Ramos (cell line): ENCODE results near the gene SH2D6.
"Not testable (repeated sequence)": the region's sequence is repeated elsewhere in the genome, so short reads cannot be mapped to it uniquely, and the experiment has no call there.

ENCODE experiments used
- in situ Hi-C: fragments of 300-500 bp; cut with MboI; formaldehyde crosslinking; loops from one replicate; pipeline ENCODE4 v1.14.3; 2022; ENCODE audit warnings: low sequenced_read_pairs; ENCODE audit not compliant: unreplicated experiment

Gene SH2D6

DNA sequence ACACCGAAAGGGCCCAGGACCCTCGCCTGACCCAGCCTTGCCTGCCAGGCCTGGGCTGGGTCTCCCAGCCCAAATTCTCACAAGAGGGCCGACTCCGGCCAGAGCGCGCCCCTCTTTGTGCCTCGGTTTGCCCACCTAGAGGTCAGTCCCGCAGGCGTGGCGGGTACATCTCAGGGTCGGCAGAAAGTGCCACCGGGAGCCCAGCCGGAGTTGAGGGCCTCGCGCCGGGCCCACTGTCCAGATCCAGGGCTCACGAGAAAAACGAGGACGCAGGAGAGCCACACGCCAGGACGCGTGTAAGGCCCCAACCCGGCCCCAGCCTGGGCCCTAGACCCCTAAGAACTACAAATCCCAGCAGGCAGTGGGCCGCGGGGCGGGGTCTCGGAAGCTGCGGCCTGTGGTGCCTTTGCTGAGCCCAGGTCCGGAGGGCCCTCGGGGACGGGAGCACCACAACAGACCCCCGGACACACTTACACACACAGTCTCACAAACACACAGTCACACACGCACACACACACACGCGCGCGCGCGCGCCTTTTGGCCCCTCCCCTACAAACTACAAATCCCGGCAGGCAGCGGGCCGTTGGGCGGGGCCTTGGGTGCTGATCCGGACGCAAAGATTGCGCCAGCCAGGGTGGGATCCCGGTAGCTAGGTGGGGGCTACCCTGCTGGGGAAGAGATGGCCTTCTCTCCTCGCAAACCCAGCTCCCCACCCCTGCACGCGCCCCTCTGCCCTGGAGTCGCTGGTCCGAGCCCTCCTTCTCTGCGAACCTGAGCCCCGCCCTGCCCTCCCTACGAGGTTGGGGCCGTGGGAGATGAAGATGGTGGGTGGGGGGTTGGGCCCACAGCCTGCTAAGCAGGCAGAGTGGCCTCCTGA is at the start of gene SH2D6:
TSS of gene SH2D6 (plus strand) at position 583 of the 877 bp plus-strand sequence. CDS start 10,752 bp downstream, outside the sequence.
- in situ Hi-C loops, result no loop called here

DNA sequence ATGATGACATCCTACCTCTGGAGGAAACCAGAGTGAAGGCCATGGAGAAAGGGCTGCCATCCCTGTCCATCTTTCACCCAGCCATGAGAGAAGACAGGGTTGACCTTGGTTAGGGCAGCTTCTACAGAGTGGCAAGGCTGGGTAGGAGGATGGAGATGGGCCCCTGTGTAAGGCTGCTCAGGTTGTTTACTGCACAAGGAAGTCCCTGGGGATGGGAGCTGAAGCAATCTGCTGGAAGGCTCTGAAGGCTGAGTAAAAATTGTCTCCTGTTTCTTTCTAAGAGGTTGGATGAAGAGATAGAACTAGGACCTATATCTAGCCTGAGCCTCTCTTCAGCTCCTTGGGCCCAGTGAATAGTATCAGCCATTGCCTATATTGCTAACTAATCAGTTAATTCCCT is 49.6 kb upstream of the SH2D6 start:
- in situ Hi-C loops, result no loop called here

DNA sequence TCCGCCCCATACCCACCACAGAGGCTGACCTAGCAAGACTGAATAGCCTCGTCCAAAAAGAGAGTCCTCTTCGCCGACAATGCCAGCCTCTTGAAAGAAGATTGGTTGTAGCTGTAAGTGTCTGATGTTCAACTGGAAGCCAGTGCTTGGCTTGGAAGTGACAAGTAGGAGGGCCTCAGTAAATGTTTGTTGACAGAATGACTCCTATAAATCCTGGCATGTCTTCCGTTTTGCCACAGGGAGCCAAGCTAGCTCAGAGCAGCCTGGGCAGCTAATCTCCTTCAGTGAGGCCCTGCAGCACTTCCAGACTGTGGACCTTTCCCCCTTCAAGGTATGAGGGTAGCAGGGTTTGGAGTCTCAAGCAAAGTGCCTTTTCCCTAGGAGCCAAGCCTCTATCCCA is 49.0 kb upstream of the SH2D6 start:
- in situ Hi-C loops, result no loop called here

DNA sequence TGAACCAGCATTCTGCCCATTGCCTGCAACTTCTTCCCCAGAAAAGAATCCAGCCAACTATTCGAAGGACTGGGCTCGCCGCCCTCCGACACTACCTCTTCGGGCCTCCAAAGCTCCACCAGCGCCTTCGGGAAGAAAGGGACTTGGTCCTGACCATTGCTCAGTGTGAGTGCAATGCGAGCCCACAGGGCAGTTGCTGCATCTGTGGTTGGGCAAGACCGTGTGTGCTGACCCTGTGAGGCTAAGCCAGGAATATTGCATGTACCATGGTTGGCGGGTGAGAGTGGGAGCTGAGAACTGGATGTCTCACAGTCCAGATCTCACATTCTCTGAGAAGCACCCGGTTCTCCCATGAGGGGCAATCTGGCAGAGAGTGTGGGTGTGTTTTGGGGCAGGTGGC is 47.5 kb upstream of the SH2D6 start:
- in situ Hi-C loops, result no loop called here

DNA sequence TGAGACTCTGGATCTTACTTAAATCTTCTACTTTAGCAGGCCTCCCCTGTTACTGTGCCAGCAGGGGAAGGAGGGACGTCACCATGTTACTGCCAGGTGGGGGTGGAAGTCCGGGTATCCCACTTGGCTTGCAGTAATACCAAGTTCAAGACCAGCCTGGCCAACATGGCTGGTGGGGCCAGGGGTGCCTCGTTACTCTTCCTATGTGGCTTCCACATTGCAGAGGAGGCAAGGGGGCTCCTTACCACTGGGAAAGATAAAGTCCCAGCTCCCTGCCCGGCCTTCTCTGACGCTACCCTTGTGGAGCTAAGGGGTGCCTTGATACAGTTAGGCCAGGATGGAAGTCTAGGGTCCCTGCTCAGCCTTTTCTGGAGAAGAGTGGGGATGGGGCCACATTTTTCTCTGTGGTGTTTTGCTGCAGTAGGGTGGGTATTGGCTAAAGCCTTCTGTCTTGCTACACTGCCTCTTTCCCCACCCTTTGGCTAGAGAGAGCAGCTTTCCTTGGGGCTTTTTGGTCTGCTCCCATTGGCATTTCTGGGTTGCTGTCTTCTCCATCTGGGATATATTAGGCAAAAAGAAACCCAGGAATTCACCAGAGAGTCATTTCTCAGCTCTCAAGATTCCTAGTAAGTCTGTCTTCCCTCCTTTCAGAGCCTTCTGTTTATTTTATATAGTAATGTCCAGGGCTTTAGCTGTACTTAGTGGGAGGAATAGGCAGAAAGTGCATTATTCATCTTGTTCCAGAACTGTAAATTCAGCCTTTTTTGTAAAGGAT is 42.0 kb upstream of the SH2D6 start:
- in situ Hi-C loops, result no loop called here

DNA sequence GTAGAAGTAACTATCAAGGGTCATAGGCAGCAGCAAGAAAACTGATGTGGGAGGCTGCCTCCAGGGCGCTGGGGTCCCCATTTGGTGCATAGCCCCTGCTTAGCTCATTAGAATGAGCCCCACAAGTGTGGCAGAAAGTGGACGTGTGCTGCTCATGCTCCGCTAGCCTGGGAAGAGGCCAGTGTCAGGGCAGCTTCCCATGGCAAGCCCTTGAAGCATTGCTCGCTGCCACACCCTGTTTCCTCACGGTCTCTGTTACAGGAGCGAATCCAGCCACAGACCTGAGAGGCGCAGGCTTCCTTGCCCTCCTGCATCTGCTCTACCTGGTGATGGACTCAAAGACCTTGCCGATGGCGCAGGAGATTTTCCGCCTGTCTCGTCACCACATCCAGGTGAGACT is 41.4 kb upstream of the SH2D6 start:
- in situ Hi-C loops, result no loop called here

DNA sequence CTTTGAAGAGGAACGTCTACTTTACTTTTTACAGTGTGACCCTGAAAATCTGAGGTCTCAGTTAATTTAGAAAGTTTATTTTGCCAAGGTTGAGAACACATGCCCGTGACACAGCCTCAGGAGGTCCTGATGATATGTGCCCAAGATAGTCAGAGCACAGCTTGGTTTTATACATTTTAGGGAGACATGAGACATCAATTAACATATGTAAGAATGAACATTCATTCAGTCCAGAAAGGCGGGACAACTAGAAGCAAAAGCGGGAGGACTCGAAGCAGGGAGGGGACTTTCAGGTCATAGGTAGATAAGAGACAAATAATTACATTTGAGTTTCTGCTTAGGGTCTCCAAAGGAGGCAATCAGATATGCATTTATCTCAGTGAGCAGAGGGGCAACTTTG is 40.3 kb upstream of the SH2D6 start:
- in situ Hi-C loops, result no loop called here

DNA sequence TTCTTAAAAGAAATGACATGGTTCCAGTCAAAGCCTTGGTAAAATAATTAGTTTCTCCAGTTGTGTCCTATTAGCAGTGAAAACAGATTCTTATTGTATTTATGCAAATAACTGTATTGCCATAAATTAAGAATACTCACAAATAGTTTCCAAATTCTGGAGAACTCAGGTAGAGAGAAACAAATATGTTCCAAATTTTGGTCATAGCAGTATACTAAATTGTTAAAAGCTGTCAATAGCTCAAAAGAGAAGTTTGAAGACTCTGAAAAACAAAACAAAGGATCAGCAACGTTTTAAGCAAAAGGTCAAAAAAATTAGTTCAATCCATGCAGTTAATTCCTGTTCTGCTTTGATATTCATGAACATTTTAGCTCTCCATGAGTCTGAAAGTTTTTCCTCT is 38.5 kb upstream of the SH2D6 start:
- in situ Hi-C loops, result no loop called here

DNA sequence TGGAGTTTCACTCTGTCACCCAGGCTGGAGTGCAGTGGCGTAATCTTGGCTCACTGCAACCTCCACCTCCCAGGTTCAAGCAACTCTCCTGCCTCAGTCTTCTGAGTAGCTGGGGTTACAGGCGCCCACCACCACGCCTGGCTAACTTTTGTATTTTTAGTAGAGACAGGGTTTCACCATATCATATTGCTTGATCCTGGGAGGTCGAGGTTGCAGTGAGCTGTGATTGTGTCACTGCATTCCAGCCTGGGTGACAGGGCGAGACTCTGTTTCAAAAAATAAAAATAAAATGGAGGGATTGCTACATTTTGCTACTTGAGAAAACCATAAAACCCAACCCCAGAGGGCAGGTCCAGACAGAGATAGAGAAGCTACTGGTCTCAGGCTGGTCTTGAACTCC is 35.4 kb upstream of the SH2D6 start:
- in situ Hi-C loops, result not testable (repeated sequence)

DNA sequence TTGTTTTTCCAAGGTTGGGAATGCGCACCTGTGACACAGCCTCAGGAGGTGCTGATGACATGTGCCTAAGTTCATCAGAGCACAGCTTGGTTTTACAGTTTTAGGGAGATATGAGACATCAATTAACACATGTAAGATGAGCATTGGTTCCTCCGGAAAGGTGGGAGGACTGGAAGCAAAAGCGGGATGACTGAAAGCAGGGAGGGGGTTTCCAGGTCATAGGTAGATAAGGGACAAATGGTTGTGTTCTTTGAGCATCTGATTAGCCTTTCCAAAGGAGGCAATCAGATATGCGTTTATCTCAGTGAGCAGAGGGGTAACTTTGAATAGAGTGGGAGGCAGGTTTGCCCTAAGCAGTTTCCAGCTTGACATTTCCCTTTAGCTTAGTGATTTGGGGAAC is 34.7 kb upstream of the SH2D6 start:
- in situ Hi-C loops, result no loop called here

DNA sequence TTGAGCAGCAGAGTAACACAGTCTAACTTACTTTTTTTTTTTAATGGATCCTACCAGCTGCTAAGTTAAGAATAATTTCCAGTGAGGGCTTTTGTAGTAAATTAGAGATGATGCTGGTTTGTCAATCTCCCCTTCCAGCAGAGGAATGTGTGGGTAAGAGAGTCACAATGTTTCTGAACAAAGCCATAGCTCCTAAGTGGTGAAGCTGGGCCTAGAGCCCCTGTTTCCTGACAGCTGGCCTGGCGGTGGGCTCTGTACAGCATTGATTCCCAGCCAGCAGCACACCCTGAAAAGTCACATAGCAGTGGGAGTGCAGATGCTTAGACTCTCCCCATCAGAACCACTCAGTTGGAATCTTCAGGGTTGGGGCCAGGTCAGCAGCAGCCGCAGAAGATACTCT is 32.8 kb upstream of the SH2D6 start:
- in situ Hi-C loops, result no loop called here

DNA sequence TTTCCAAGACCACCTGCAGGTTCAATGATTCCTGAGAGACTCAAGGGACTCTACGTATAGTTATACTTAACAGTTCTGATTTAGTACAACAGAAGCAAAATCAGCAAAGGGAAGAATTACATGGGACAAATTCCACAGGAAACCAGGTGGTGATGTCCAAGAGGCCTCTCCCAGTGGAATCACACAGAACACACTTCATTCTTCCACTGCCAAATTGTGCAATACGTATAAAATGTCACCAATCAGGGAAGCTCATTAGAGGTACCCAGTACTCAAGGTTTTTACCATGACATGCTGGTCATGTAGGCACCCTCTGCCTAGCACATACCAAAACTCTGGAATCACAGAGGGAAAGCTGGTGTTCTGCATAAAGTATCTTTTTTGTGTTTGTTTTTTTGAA is 30.8 kb upstream of the SH2D6 start:
- in situ Hi-C loops, result no loop called here

DNA sequence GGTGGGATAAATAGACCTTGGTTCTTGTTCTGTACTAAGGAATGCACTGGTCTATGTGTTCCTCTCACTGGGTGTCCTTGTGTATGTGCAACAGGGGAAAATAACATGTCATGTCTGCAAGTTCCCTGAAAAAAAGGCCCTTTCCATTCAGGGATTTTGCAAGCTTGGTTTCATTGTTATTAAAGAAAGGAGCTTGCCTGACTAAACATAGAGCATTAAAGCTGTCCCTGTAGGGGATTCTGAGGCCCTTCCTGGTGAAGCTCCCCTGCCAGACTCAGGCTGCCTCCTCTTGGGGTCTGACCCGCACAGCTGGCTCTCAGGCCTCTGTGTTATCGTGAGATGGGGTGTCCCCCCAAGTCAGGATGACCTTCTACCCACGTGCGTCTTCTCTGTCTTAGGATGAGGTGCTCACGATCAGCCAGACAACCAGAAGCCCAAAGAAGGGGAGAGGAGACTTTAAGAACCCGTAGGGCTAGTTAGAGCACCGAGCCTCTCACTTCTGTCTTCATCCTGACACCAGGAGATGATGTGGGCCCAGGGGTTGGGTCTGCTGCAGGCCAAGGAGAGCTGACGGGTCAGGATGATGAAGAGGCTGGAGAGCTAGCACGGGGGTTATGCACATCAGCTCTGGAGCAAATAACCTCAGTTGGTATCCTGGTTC is 29.5 kb upstream of the SH2D6 start:
- in situ Hi-C loops, result no loop called here

DNA sequence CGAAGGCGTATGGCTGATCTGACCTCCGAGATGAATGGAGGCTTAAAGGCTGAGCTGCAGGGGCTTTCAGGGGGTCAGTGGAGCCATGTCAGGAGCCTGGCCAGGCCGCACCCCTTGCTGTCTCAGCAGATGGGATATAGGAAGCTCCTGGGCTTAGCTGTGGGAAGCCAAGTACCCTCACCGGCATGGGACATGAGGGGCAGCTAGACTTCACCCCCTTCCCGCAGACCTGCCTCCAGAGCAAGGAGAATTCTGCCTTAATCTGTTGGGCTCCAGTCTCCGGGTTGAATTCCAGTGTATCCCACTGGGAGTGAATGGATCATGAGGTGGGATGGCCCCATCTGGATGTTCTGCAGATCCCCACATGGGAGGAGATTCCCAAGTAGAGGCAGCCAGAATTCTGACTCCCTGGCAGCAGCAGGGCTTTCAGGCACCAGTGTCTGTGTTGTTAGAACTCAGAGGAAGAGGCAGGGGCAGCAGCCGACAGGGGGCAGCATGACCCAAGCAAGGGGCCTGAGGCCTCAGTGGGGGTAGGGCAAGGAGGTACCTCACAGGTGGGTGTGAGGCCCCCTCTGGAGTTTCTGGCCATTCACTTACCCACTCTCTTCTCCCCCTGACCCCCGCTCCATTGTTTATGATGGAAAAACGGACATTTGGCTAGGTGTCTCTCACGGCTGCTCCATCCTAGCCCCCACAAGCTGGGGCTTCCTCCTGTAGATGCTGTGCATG is 27.4 kb upstream of the SH2D6 start:
- in situ Hi-C loops, result no loop called here

DNA sequence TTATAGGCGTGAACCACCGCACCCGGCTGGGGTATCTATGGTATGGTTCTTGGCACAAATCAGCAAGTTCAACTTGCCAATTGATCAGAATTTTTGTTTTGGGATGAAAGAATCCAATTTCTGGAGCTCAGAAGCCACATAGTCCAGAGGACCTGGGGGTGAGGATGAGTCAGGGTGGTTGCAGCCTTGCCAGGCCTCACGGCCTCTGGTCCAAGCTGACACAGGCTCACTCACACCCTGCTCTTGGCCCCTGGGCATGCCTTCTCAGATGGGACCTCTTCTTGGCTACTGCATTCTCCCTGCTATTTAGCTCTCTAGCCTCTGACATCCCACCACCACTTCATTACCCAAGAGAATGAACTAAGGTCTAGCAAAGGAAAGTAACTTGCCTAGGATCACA is 24.7 kb upstream of the SH2D6 start:
- in situ Hi-C loops, result no loop called here

DNA sequence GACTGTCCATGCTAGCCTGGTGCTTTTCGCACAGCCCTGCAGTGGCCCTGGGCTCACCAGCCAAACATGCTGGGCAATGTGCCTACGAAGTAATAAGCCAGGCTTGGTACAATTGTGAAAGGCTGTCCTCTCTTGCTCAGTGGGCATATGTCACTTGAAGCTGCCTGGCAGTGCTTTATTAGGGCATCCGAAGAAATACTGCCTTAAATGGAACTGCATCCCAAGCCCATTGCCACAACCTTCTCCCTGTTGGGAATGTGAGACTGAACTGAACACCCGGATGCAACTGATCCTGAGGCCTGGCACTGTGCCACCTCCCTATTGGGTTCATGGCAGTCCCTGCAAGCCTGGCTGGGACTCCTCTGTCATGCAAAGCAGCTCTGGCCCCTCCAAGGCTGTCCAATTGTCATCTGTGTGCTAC is 24.2 kb upstream of the SH2D6 start:
- in situ Hi-C loops, result no loop called here

DNA sequence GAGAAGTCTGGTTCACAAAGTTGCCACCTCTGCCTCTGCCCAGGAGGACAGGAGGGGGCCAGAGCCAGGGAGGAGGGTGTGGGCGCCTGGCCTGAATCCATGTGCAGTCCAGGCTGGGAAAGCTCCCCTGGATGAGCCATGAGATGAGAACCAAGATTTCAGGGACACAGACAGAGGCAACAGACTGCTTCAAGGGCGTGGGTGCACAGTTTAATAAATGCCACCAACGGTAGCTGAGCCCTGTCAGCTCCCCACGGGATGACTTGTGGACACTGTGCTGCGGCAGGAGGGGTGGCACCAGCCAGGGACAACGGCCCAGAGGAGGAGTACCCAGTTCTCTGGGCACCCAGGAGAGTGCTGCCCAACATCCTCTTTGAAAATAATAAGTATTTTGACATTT is 23.5 kb upstream of the SH2D6 start:
- in situ Hi-C loops, result no loop called here

DNA sequence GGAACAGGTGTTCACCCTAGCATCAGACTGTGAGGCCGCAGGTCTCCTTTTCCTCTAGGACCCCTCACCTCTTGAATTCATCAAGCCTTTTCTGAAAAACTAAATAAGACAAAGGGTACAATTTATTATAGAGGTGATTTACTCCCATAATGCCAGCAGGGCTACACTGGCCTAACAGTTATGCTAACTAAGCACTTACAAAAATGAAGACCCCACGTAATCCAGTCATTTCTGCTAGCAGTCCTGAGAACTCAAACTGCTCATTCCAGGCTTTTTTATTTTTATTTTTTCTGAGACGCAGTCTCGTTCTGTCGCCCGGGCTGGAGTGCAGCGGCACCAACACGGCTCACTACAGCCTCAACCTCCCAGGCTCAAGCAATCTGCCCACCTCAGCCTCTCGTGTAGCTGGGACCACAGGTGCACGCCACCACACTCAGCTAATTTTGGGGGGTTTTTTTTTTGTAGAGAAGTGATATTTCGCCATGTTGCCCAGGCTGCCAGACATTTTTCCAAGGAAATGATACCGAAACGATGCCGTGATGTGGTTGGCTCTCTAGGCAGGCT is 22.5 kb upstream of the SH2D6 start:
- in situ Hi-C loops, result no loop called here

DNA sequence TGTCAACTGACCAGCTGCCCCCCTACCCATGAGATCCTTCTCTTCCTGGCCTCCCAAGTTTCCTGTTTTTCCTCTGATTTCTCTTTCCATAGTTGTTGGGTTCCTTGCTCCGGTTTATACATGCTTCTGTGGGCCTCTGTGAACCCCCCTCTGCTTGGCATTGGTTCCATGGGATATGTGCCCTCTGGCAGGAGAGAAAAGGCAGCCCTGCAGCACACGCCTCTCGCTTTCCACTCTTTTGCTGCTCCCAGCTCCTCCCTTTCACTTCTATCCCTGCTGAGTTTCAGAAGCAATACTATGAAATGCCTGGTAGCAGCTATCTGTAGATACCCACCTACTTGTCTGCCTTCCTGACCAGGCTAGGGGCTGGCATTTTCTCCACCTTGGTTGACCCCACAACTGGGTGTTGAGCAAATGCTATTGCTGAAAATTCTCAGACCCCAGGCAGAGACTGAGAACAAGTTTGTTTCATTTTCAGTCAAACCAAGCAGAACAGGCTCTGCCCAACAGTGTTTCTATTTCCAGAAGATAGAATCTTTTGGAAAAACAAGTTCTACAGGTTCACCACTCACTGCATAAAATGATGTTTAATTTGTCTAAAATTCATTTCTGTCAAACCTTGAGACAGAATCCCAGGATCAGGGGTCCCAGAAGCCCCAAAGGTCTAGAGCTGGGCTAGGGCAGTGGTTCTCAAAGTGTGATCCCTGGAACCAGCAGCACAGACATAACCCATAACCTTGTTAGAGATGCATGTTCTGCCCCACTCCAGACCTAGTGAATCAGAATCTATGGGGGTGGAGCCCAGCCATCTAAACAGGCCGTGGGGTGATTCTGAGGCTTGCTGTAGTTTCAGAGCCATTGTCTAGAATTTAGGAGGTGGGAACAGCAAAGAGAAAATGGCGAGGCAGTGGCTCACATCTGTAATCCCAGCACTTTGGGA is 21.7 kb upstream of the SH2D6 start:
- in situ Hi-C loops, result no loop called here
